Peyer's patch (tissue), 4 donors: ENCODE measurements around the gene IQCE. TPM values are rescaled to one million over a fixed set of nuclear protein-coding genes. Genes with fewer than 3 reads are reported as not detected.
A peak's percentile ranks its signal among the peaks of the same experiment; 100 is the strongest.

Source experiments
- DNase-seq, 3 donors: peaks; one replicate each; pipeline ENCODE4 v3.0.0-alpha.2; 2017 to 2019
- H3K27ac ChIP-seq, 4 donors: fragments of 200-600 bp; sonication (generic); one replicate each; pipeline ENCODE4 v1.5.1; 2016 to 2019
- H3K27me3 ChIP-seq, 2 donors: fragments of 200-600 bp; sonication (generic); one replicate each; pipeline ENCODE4 v1.5.1; 2019
- H3K36me3 ChIP-seq, 3 donors: fragments of 200-600 bp; sonication (generic); one replicate each; pipeline ENCODE4 v1.5.1; 2016 to 2019
- H3K4me1 ChIP-seq, 4 donors: fragments of 200-600 bp; sonication (generic); one replicate each; pipeline ENCODE4 v1.5.1; 2016 to 2019
- H3K4me3 ChIP-seq, 4 donors: fragments of 200-600 bp; sonication (generic); 1 replicate in 3 of 4; 2 replicates in 1 of 4; pipeline ENCODE4 v1.5.1; 2016 to 2019; ENCODE audit warnings: mild to moderate bottlenecking in 1 of 4
- H3K9me3 ChIP-seq, 4 donors: fragments of 200-600 bp; sonication (generic); one replicate each; pipeline ENCODE4 v1.5.1; 2016 to 2019; ENCODE audit warnings: mild to moderate bottlenecking in 1 of 4
- CTCF ChIP-seq, 6 experiments: fragments of 450-650 bp in 4 of 6; fragments of 200-600 bp in 2 of 6; sonication (generic) in 1 of 6; IDR thresholded peaks; one replicate each; pipeline ENCODE4 v1.5.1; 2017 to 2019; ENCODE audit warnings: antibody characterized with exemption in 6 of 6, mild to moderate bottlenecking in 3 of 6, moderate library complexity in 1 of 6
- POLR2A ChIP-seq, 2 donors: fragments of 450-650 bp; IDR thresholded peaks; one replicate each; pipeline ENCODE4 v1.5.1; 2017; ENCODE audit warnings: antibody characterized with exemption in 2 of 2, mild to moderate bottlenecking in 2 of 2, moderate library complexity in 2 of 2
- total RNA-seq, 4 donors: library from RNA; depleted of rRNA; stranded (reverse); fragments of >200 nt; gene quantifications; one replicate each; pipeline ENCODE4 v1.1.0, GENCODE V29; 2016

The IQCE gene
- total RNA-seq, 4 donors from 2014 or later = 30.0 to 159 (median 72.2) TPM

GRCh38 chr7:2610898-2611297 is 52.1 kb downstream of the IQCE start:
- no peak for DNase-seq
- Histone ChIP-seq H3K4me1 (peaks cover 0 to 7% (median 4%) of the 10 kb centered on the region in 4 donors), H3K36me3 (peaks cover 0 to 6% (median 0%) of the 10 kb centered on the region in 3 donors), H3K4me3 (no peak overlapping the region), H3K27ac (no peak overlapping the region), H3K27me3 (no peaks in the 10 kb centered on the region), H3K9me3 (no peaks in the 10 kb centered on the region)
- TF ChIP-seq CTCF (IDR thresholded peaks at IDR 0.05) (no peak), POLR2A (IDR thresholded peaks at IDR 0.05) (no peak)

- Histone ChIP-seq H3K4me3 (no peak overlapping the region), H3K36me3 (peaks cover 0 to 3% (median 0%) of the 10 kb centered on the region in 3 donors), H3K9me3 (no peaks in the 10 kb centered on the region), H3K27ac (no peak overlapping the region), H3K4me1 (peaks cover 0 to 7% (median 4%) of the 10 kb centered on the region in 4 donors), H3K27me3 (no peaks in the 10 kb centered on the region)
- DNase-seq = no peak
- TF ChIP-seq CTCF (IDR thresholded peaks at IDR 0.05) (no peak), POLR2A (IDR thresholded peaks at IDR 0.05) (no peak)
Measured at GRCh38 chr7:2611401-2611800, 52.6 kb downstream of the IQCE start.

- Histone ChIP-seq H3K4me3 (no peak overlapping the region), H3K36me3 (no peaks in the 10 kb centered on the region), H3K27ac (no peak overlapping the region), H3K4me1 (peaks cover 0 to 12% (median 4%) of the 10 kb centered on the region in 4 donors), H3K9me3 (no peaks in the 10 kb centered on the region), H3K27me3 (no peaks in the 10 kb centered on the region)
- no peak for TF ChIP-seq POLR2A (IDR thresholded peaks at IDR 0.05)
- TF ChIP-seq CTCF (IDR thresholded peaks at IDR 0.05) = no peak
- DNase-seq = no peak
Measured at GRCh38 chr7:2611922-2612321, 53.1 kb downstream of the IQCE start.

GRCh38 chr7:2612445-2613097 is 53.8 kb downstream of the IQCE start:
- Histone ChIP-seq H3K36me3 (no peaks in the 10 kb centered on the region), H3K4me3 (no peak overlapping the region), H3K9me3 (no peaks in the 10 kb centered on the region), H3K27me3 (no peaks in the 10 kb centered on the region), H3K4me1 (peaks cover 0 to 19% (median 4%) of the 10 kb centered on the region in 4 donors), H3K27ac (no peak overlapping the region)
- TF ChIP-seq CTCF (IDR thresholded peaks at IDR 0.05) (no peak), POLR2A (IDR thresholded peaks at IDR 0.05) (no peak)
- peak in 1 of 3 donors; percentile 58 for DNase-seq

- Histone ChIP-seq H3K9me3 (no peaks in the 10 kb centered on the region), H3K27me3 (no peaks in the 10 kb centered on the region), H3K27ac (no peak overlapping the region), H3K4me1 (peaks cover 0 to 26% (median 4%) of the 10 kb centered on the region in 4 donors), H3K4me3 (no peak overlapping the region), H3K36me3 (no peaks in the 10 kb centered on the region)
- no peak for DNase-seq
- no peak for TF ChIP-seq POLR2A (IDR thresholded peaks at IDR 0.05)
- TF ChIP-seq CTCF (IDR thresholded peaks at IDR 0.05) = no peak
Measured at GRCh38 chr7:2613098-2613930, 54.5 kb downstream of the IQCE start.
